H1 (cell line): ENCODE data around the gene SLC11A1. TPM values are rescaled to one million over a fixed set of nuclear protein-coding genes. Genes with fewer than 3 reads are reported as not detected.

Experiments used
- HDAC2 ChIP-seq, 2 experiments: fragments of 300-600 bp in 1 of 2; sonication (generic) in 1 of 2; IDR thresholded peaks; 2 replicates each; pipeline ENCODE4 v1.6.1; 2011 to 2012; ENCODE audit warnings: low read depth in 2 of 2, low read length in 2 of 2, mild to moderate bottlenecking in 2 of 2, moderate library complexity in 2 of 2, borderline replicate concordance in 1 of 2, inconsistent platforms in 1 of 2
- polyA plus RNA-seq, 7 experiments: library from polyadenylated mRNA; depleted of rRNA in 3 of 7; stranded (reverse) in 5 of 7; unstranded in 2 of 7; fragments of >200 nt in 5 of 7; fragments of 200-250 nt in 2 of 7; gene quantifications; 1 replicate in 5 of 7; 2 replicates in 1 of 7; 4 replicates in 1 of 7; pipeline versions ENCODE4 v1.2.1 to v1.2.3, GENCODE V29; 2011 to 2013; ENCODE audit warnings: missing spikeins in 2 of 7, mixed read lengths in 2 of 7
- total RNA-seq: library from RNA; stranded (reverse); fragmentation: NEBNext Ultra II Directional; extraction: Animal tissue kit (Norgen Biotek cat#: 25700); gene quantifications from 2 replicates; pipeline ENCODE4 v1.2.1, GENCODE V29; 2021
- TF ChIP-seq, protein P1 (sequence below): IDR thresholded peaks from 2 replicates; pipeline ENCODE4 v1.6.1; 2011; ENCODE audit warnings: low read length, improper control_type of control experiment

The SLC11A1 gene
- total and polyA plus RNA-seq, 2 of the 8 experiments (the other 6 are each of a cell fraction or from before 2014, with no cell fraction given), result 0.20 to 0.43 TPM

DNA sequence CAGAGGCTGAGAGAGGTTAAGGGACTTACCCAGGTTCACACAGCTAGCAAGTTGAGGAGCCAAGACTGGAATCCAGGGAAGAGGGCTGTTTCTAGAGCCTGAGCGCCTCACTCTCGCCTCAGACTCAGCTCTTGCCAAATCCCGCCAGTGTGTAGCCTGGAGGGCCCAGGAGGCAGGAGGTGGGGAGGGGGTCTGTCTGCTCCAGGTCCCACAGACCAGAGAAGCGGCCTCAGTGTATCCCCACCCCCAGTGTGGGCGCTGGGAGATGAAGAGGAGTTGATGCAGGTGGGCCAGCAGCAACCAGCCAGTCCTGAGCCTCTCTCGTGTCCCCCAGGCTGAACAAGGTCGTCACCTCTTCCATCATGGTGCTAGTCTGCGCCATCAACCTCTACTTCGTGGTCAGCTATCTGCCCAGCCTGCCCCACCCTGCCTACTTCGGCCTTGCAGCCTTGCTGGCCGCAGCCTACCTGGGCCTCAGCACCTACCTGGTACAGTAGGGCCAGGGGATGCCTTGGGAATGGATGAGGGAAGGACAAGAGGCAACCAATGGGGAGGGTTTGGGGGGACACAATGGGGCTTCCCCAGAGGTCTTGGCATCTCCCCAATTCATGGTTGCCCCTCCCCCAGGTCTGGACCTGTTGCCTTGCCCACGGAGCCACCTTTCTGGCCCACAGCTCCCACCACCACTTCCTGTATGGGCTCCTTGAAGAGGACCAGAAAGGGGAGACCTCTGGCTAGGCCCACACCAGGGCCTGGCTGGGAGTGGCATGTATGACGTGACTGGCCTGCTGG is 12.4 kb downstream of the SLC11A1 start (continued):
- TF ChIP-seq, protein P1, sequence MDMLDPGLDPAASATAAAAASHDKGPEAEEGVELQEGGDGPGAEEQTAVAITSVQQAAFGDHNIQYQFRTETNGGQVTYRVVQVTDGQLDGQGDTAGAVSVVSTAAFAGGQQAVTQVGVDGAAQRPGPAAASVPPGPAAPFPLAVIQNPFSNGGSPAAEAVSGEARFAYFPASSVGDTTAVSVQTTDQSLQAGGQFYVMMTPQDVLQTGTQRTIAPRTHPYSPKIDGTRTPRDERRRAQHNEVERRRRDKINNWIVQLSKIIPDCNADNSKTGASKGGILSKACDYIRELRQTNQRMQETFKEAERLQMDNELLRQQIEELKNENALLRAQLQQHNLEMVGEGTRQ, result no peak
- no peak for TF ChIP-seq HDAC2 (IDR thresholded peaks at IDR 0.05; ENCODE audit: borderline replicate concordance in 1 of 2, low read depth in 2 of 2, low read length in 2 of 2)
